OCI-M2 (cell line): ENCODE measurements around the gene UPF1.

Experiments used
- DNase-seq: peaks from one replicate; lab custom pipeline; 2025; ENCODE audit not compliant: unreplicated experiment; lab: John Stamatoyannopoulos, UW

Gene UPF1

GRCh38 chr19:18831524-18832305 lies at the start of gene UPF1:
TSS of gene UPF1 (plus strand) at chr19:18831959. CDS start at chr19:18832210, 251 bp downstream.
- peak; percentile 62 for DNase-seq

- DNase-seq, result no peak
These were observed 49.1 kb upstream of the UPF1 start for GRCh38 chr19:18782559-18783225.

- DNase-seq, result no peak
These were observed 47.6 kb upstream of the UPF1 start for GRCh38 chr19:18783958-18784785.

DNA sequence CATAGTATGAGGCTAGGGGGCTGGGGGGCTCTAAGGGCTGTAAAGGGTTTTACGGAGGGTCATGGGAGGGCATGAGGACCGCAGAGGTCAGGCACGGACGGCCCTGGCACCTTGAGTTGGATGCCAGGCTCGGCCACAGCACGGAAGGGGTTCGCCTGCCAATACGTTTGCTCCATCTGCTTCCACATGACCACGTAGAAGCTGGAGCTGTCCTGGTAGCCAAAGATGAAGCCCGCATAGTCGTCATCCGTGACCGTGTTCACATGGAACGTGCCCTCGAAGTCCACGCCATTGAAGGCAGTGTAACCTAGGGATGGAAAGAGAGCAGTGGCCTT lies 47.0 kb upstream of the UPF1 start:
- no peak for DNase-seq

DNA sequence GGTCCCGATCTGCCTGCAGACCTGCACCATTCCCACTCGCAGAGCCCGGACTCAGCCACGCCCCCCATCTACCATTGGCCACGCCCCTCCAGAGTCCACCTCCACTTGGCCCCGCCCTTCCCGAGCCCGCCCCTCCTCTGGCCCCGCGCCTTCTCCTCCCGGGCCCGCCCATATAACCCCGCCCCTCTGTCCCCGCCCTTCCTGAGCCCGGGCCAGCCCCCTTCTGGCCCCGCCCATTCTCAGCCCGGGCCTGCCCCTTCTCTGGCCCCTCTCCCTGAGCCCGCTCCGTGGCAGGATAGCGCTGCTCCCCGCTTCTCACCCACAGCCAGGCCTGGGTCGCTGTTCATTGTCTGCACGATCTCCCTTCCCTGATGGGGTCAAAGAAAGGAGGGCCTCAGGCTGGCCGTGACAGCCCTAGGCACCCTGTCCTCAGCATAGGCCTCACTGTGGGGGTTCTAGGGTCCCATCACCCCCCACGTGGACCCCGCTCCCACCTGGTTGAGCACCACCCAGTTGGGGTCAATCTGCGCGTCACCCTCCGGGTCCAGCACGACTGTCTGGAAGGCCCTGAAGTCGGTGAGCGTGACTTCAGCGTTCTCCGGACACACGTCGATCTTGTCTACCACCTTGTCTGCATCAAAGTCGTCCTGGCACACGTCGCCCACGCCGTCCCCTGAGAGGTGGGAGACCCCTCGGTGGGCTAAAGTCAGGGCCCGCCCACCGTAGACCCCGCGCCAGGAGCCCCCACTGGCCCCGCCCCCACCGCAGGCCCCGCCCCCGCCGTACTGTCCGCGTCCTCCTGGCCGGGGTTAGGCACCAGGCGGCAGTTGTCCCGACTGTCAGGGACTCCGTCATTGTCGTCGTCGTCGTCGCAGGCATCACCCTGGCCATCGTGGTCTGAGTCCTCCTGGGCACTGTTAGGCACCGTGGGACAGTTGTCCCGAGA lies 46.3 kb upstream of the UPF1 start:
- DNase-seq, result no peak

GRCh38 chr19:18788529-18789421 lies 43.0 kb upstream of the UPF1 start:
- DNase-seq, result no peak

GRCh38 chr19:18789422-18789869 lies 42.3 kb upstream of the UPF1 start:
- no peak for DNase-seq

- DNase-seq, result no peak
These were observed 41.7 kb upstream of the UPF1 start for GRCh38 chr19:18789883-18790565.

- DNase-seq, result no peak
These were observed 41.0 kb upstream of the UPF1 start, which contains the start of gene COMP for GRCh38 chr19:18790566-18791314. TSS of gene COMP (minus strand) at chr19:18791305. CDS start at chr19:18791269, 36 bp downstream.

DNA sequence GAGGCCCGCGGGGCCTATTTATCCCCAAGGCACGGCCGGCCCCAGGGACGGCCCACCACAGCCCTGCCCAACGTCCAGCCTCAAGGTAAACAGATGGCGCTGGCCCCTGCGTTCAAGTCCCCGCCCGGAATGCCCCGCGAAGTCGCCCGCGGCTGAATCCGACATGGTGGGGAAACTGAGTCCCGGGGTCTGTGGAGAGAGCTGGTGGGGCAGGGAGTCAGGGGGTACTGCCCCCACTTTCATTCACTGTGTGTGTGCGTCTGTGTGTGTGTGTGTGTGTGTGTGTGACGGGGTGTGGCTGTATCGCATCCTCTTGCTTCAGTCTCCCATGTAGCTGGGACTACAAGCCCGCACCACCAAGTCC lies 40.5 kb upstream of the UPF1 start:
- DNase-seq, result no peak

GRCh38 chr19:18792661-18793060 lies 39.1 kb upstream of the UPF1 start:
- DNase-seq, result no peak

- no peak for DNase-seq
These were observed 38.4 kb upstream of the UPF1 start for GRCh38 chr19:18793144-18794028.

DNA sequence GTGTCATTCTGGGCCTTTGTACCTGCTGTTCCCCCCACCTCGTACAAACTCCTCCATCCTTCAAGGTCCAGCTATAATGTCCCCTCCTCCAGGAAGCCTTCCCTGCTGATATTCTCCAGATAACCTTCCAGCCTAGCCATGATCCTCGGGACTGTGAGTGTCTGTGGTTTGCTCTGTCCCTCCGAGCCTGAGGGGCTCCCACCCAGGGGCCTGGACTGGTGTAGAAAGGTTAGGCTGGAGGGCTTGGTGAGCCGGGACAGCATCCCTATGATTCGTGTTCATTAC lies 37.8 kb upstream of the UPF1 start:
- no peak for DNase-seq

DNA sequence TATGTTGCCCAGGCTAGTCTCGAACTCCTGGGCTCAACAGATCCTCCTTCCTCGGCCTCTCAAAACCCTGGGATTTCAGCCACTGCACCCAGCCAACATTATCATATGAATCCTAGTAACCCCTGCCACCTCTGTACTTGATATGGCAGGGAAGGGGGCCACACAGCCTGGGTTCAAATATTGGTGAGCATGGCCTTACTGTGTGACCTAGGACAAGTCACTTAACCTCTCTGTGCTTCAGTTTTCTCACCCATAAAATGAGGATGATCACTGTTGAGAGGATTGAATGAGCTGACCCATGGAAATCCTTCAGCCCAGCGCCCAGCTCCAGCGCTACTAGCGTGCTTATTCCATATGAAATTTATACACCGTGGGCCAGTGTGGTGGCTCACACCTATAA lies 37.1 kb upstream of the UPF1 start:
- DNase-seq, result no peak

GRCh38 chr19:18795540-18795939 lies 36.2 kb upstream of the UPF1 start:
- DNase-seq, result no peak

DNA sequence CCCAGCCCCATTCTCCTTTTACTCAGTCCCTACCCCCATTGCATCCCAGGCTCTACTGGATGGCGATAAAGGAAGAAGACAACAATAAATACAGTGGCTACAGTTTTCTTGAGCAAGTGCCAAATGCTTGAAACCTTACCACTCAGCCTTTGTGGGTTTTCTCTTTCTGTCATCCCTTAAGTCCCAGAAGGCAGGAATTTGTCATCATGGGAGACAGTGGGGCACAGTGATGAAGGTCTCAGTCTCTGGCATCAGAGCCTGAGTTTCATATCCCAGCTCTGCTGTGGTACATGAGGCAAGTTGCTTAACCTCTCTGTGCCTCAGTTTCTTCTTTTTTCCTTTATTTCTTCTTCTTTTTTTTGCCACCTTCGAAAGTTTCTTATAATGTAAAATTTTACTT lies 35.5 kb upstream of the UPF1 start:
- no peak for DNase-seq
